Glutamatergic neuron (in vitro differentiated cells): Measurements from ENCODE around the gene PCED1A. TPM values are rescaled to one million over a fixed set of nuclear protein-coding genes. Genes with fewer than 3 reads are reported as not detected.

Experiments
- DNase-seq: peaks from one replicate; pipeline ENCODE4 v3.0.0; 2022
- H3K27ac Mint-ChIP-seq: one replicate; pipeline ENCODE4 v1.8.0; 2020; ENCODE audit warnings: mild to moderate bottlenecking, mixed read lengths, inconsistent platforms; ENCODE audit not compliant: unreplicated experiment
- H3K27me3 Mint-ChIP-seq: one replicate; pipeline ENCODE4 v1.8.0; 2020; ENCODE audit warnings: mild to moderate bottlenecking, moderate library complexity, mixed read lengths, inconsistent platforms; ENCODE audit not compliant: unreplicated experiment
- H3K36me3 Mint-ChIP-seq: one replicate; pipeline ENCODE4 v1.8.0; 2020; ENCODE audit warnings: mild to moderate bottlenecking, mixed read lengths, inconsistent platforms; ENCODE audit not compliant: unreplicated experiment
- H3K4me1 Mint-ChIP-seq: one replicate; pipeline ENCODE4 v1.8.0; 2020; ENCODE audit warnings: mild to moderate bottlenecking, low read depth, mixed read lengths, inconsistent platforms; ENCODE audit not compliant: unreplicated experiment
- H3K4me3 Mint-ChIP-seq: one replicate; pipeline ENCODE4 v1.8.0; 2020; ENCODE audit warnings: mild to moderate bottlenecking, mixed read lengths, inconsistent platforms; ENCODE audit not compliant: unreplicated experiment
- H3K9me3 Mint-ChIP-seq: one replicate; pipeline ENCODE4 v1.8.0; 2020; ENCODE audit warnings: mild to moderate bottlenecking, moderate library complexity, mixed read lengths, inconsistent platforms; ENCODE audit not compliant: unreplicated experiment
- CTCF ChIP-seq: fragments of 200-600 bp; sonication (generic); IDR thresholded peaks from one replicate; pipeline ENCODE4 v1.5.0; 2021; ENCODE audit not compliant: partially characterized antibody, unreplicated experiment
- total RNA-seq: library from RNA; stranded (reverse); fragmentation: NEBNext Ultra II Directional; extraction: Animal tissue kit (Norgen Biotek cat#: 25700); gene quantifications from one replicate; pipeline ENCODE4 v1.2.1, GENCODE V29; 2021; ENCODE audit not compliant: unreplicated experiment

Gene PCED1A
- total RNA-seq, 1 donor from 2014 or later, result 41.6 TPM

DNA sequence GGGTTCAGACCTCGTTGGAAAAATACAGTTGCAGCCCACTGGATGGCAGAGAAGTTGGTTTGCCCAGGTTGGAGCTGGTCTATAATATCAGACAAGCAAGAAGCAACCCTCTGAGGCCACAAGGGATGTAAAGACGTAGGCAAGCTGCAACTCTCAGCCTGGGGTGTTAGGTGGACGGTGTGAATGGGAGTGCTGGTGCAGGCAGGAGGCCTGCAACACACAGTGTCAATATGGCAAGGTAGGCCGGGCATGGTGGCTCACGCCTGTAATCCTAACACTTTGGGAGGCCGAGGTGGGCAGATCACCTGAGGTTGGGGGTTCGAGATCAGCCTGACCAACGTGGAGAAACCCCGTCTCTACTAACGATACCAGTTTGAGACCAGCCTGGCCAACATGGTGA lies 10.6 kb upstream of the PCED1A start:
- no peaks in the 10 kb centered on the region for H3K9me3 Mint-ChIP-seq
- H3K4me3 Mint-ChIP-seq, result no peak overlapping the region
- no peak for DNase-seq
- TF ChIP-seq CTCF, result no peak
- no peaks in the 10 kb centered on the region for H3K27me3 Mint-ChIP-seq
- H3K4me1 Mint-ChIP-seq, result no peaks in the 10 kb centered on the region
- no peaks in the 10 kb centered on the region for H3K36me3 Mint-ChIP-seq
- no peak overlapping the region for H3K27ac Mint-ChIP-seq

DNA sequence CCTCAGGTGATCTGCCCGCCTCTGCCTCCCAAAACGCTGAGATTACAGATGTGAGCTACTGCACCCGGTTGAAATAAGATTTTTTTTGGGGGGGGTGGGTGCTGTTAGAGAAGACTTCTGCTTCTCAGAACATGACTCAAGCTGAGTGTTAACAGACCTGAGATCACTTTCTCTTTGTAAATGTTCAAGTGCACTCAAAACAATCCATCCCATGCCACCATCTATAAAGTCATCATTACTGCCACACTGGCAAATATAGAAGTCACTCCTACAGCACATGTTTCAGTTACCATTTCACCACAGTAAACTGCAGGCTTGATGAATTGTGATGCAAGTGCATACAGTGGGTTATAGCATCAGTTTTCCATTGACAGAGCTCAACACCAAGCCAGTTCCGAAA lies 9.1 kb upstream of the PCED1A start:
- no peak for DNase-seq
- Mint-ChIP-seq H3K4me3 (no peak overlapping the region), H3K27me3 (no peaks in the 10 kb centered on the region), H3K36me3 (no peaks in the 10 kb centered on the region), H3K4me1 (no peaks in the 10 kb centered on the region), H3K9me3 (no peaks in the 10 kb centered on the region), H3K27ac (no peak overlapping the region)
- TF ChIP-seq CTCF, result no peak

DNA sequence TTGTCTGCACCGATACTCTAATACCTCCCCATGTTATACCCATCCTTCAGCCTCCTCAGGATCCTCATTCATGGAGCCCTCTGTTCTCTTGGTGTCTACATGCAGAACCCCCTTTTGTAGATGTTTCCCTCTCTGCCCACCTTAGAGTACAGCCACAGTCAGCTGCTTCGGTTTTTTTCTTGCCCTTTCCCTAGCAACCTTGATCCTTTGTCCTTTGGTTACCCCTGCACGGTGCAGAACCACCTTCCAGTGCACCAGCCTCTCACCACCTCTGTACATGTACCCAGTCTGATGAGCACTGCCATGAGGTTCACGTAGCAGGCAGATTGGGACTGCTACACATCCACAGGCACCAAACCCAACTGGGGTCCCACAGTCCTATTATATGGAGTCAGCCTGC lies 7.3 kb upstream of the PCED1A start:
- no peak for DNase-seq
- Mint-ChIP-seq H3K4me3 (no peak overlapping the region), H3K27me3 (no peaks in the 10 kb centered on the region), H3K9me3 (no peaks in the 10 kb centered on the region), H3K36me3 (no peaks in the 10 kb centered on the region), H3K27ac (peak overlapping the region; percentile 72), H3K4me1 (no peaks in the 10 kb centered on the region)
- no peak for TF ChIP-seq CTCF

- no peak for DNase-seq
- Mint-ChIP-seq H3K4me3 (no peak overlapping the region), H3K9me3 (no peaks in the 10 kb centered on the region), H3K36me3 (no peaks in the 10 kb centered on the region), H3K27ac (no peak overlapping the region), H3K4me1 (no peaks in the 10 kb centered on the region), H3K27me3 (no peaks in the 10 kb centered on the region)
- no peak for TF ChIP-seq CTCF
These were observed 6.2 kb upstream of the PCED1A start for GRCh38 chr20:2846698-2847097.

- Mint-ChIP-seq H3K9me3 (no peaks in the 10 kb centered on the region), H3K4me3 (no peak overlapping the region), H3K4me1 (peaks cover 4% of the 10 kb centered on the region), H3K27me3 (peaks cover 3% of the 10 kb centered on the region), H3K27ac (no peak overlapping the region), H3K36me3 (no peaks in the 10 kb centered on the region)
- no peak for TF ChIP-seq CTCF
- no peak for DNase-seq
These were observed 5.2 kb upstream of the PCED1A start for GRCh38 chr20:2845607-2846006.
